Brain microvascular endothelial cell (primary cell): ENCODE data around the gene NTNG1.

Experiments used
- DNase-seq: peaks from one replicate; pipeline ENCODE4 v3.0.0-alpha.2; 2020
- H3K27ac ChIP-seq: fragments of 250-450 bp; sonication (Bioruptor Pico); 2 replicates; pipeline ENCODE4 v1.5.1; 2020; ENCODE audit warnings: mild to moderate bottlenecking, moderate library complexity
- H3K27me3 ChIP-seq: fragments of 250-450 bp; sonication (Bioruptor Pico); replicated peaks from 2 replicates; pipeline ENCODE4 v1.5.1; 2020; ENCODE audit warnings: mild to moderate bottlenecking
- H3K36me3 ChIP-seq: fragments of 250-450 bp; sonication (Bioruptor Pico); replicated peaks from 2 replicates; pipeline ENCODE4 v1.5.1; 2020; ENCODE audit warnings: mild to moderate bottlenecking
- H3K4me3 ChIP-seq: 2 replicates; pipeline ENCODE4 v1.5.1; 2011; ENCODE audit warnings: low read depth, mild to moderate bottlenecking, control low read depth, low read length, moderate library complexity
- in situ Hi-C: cut with HindIII; loops from 2 replicates; pipeline ENCODE4 v1.10.0; 2017; ENCODE audit warnings: low sequenced_read_pairs, low pct_ligation_motif_present
- TF ChIP-seq, protein P1 (sequence below): IDR thresholded peaks from 2 replicates; pipeline ENCODE4 v1.5.1; 2011; ENCODE audit warnings: low read depth, mild to moderate bottlenecking, moderate library complexity, low read length, control low read depth, inconsistent platforms; ENCODE audit errors: missing control alignments

NTNG1 gene

GRCh38 chr1:107433635-107434360 is 293.0 kb downstream of the NTNG1 start:
- DNase-seq, result no peak
- TF ChIP-seq, protein P1, sequence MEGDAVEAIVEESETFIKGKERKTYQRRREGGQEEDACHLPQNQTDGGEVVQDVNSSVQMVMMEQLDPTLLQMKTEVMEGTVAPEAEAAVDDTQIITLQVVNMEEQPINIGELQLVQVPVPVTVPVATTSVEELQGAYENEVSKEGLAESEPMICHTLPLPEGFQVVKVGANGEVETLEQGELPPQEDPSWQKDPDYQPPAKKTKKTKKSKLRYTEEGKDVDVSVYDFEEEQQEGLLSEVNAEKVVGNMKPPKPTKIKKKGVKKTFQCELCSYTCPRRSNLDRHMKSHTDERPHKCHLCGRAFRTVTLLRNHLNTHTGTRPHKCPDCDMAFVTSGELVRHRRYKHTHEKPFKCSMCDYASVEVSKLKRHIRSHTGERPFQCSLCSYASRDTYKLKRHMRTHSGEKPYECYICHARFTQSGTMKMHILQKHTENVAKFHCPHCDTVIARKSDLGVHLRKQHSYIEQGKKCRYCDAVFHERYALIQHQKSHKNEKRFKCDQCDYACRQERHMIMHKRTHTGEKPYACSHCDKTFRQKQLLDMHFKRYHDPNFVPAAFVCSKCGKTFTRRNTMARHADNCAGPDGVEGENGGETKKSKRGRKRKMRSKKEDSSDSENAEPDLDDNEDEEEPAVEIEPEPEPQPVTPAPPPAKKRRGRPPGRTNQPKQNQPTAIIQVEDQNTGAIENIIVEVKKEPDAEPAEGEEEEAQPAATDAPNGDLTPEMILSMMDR, result no peak
- Histone ChIP-seq H3K4me3 (no peak overlapping the region), H3K27me3 (no peaks in the 10 kb centered on the region), H3K27ac (no peak overlapping the region), H3K36me3 (no peaks in the 10 kb centered on the region)
- in situ Hi-C loops, result no loop called here

GRCh38 chr1:107434361-107434693 is 293.5 kb downstream of the NTNG1 start:
- in situ Hi-C loops, result no loop called here
- Histone ChIP-seq H3K27ac (no peak overlapping the region), H3K36me3 (no peaks in the 10 kb centered on the region), H3K4me3 (no peak overlapping the region), H3K27me3 (no peaks in the 10 kb centered on the region)
- no peak for DNase-seq
- TF ChIP-seq, protein P1, result no peak

DNA sequence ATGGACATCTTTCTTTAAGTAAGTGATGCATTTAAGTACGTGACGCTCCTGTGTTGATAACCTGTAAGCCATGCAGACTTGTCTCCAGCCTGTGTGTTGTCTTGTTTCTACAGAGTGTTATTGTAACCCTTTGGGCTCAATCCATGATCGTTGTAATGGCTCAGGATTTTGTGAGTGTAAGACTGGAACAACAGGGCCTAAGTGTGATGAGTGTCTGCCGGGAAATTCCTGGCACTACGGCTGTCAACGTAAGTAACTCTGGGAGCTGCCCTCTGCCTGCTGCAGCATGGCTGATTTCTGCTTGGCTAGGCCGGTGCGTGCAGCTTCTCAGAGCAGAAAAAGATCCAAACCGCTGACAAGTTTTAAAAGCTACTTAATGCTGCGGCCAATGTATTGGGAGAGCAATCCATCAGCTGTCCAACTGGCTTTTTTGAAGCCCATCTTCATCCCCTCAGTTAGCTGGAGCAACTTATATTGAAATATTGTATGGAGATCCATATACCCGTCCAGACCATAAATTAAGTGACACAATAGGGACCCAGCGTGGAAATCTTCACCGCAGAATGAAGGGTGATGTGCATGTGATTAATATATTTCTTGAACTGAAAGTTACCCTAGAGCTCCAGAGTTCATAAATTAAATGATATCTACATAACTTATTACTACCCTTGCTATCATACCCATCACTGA is 295.9 kb downstream of the NTNG1 start:
- in situ Hi-C loops, result no loop called here
- TF ChIP-seq, protein P1, result no peak
- no peak for DNase-seq
- H3K27me3 ChIP-seq, result no peaks in the 10 kb centered on the region
- no peak overlapping the region for H3K4me3 ChIP-seq
- no peaks in the 10 kb centered on the region for H3K36me3 ChIP-seq
- H3K27ac ChIP-seq, result no peak overlapping the region

DNA sequence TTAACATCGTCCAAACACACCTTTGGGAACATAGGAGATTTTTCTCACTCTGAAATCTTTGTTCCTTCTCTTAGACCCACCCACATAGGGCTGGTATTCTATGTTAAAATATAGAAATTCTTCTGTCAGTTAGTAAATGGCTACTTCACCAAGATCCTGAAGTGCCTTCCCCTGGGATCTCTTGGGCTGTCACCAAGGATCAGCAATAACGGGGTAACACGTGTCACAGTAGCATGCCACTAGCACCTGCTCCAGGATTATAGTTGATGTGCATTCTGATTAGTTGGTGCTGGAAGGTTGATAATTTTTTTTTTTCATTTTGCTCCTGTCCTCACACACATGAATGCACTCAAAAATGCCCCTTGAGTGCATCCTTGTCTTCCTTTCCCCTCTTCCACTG is 298.7 kb downstream of the NTNG1 start:
- TF ChIP-seq, protein P1, result no peak
- H3K36me3 ChIP-seq, result no peaks in the 10 kb centered on the region
- DNase-seq, result no peak
- no peaks in the 10 kb centered on the region for H3K27me3 ChIP-seq
- in situ Hi-C loops, result no loop called here
- no peak overlapping the region for H3K27ac ChIP-seq
- no peak overlapping the region for H3K4me3 ChIP-seq

DNA sequence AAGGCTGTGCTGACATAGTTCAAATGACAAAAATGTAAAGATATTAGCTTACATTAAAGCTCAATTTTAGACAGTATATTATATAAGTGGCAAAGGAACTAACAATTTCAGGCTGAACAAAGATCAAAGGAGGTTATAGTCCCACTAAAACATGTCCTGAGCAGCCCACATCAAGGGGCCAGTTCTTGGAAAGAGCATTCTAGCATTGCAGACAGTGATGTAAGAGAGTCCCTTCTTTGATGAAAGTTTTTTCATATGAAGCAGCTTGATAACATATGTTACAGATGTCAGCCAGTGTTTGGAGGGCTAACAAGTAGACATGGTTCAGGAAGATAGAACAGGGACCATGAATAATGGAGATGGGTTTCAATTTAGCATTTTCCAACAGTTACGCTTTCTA is 301.7 kb downstream of the NTNG1 start:
- Histone ChIP-seq H3K4me3 (no peak overlapping the region), H3K27me3 (no peaks in the 10 kb centered on the region), H3K36me3 (no peaks in the 10 kb centered on the region), H3K27ac (no peak overlapping the region)
- in situ Hi-C loops, result no loop called here
- TF ChIP-seq, protein P1, result no peak
- no peak for DNase-seq
